MM.1S (cell line): ENCODE data around the gene CBFB.

Source experiments
- CTCF ChIP-seq: fragments of 300-600 bp; sonication (generic); IDR thresholded peaks from 2 replicates; pipeline ENCODE4 v1.5.1; 2016; ENCODE audit warnings: antibody characterized with exemption, low read length, mixed read lengths
- EZH2 ChIP-seq: fragments of 300-600 bp; sonication (generic); optimal IDR thresholded peaks from 2 replicates; pipeline ENCODE3; 2017; ENCODE audit warnings: low read depth, mild to moderate bottlenecking, antibody characterized with exemption, low read length, mixed read lengths

- TF ChIP-seq CTCF, result no peak
- TF ChIP-seq EZH2, result no peak
Measured at GRCh38 chr16:67054901-67055300, 26.0 kb downstream of the CBFB start.
